Measurements from ENCODE around the gene CRHR1. TPM values are rescaled to one million over a fixed set of nuclear protein-coding genes. Genes with fewer than 3 reads are reported as not detected.

Gene CRHR1
- total RNA-seq, 1 experiment from 2014 or later, result not detected

- Histone ChIP-seq H3K4me2 (no peak overlapping the region), H3K27ac (no peak overlapping the region), H3K27me3 (ENCODE audit: insufficient read depth, low read depth) (peaks cover 92% of the 10 kb centered on the region), H3K9me3 (ENCODE audit: insufficient read depth, low read depth) (no peaks in the 10 kb centered on the region), H3K4me1 (replicated peaks; ENCODE audit: insufficient read depth) (no peaks in the 10 kb centered on the region), H4K20me1 (ENCODE audit: insufficient read depth) (no peaks in the 10 kb centered on the region), H3K79me2 (ENCODE audit: low read depth) (no peaks in the 10 kb centered on the region), H3K9me2 (ENCODE audit: insufficient read depth) (no peaks in the 10 kb centered on the region), H2AFZ (no peak overlapping the region), H3K4me3 (no peak overlapping the region), H3K36me3 (ENCODE audit: low read depth) (no peaks in the 10 kb centered on the region), H3F3A (ENCODE audit: insufficient read depth, low read depth) (no peaks in the 10 kb centered on the region)
- TF ChIP-seq CTCF (conservative IDR thresholded peaks at IDR 0.05) (no peak), EZH2 (IDR thresholded peaks at IDR 0.05; ENCODE audit: low read depth) (no peak)
- ChIA-PET CTCF (interaction anchor here (0.5 kb wide), 1 partner anchor 206 kb away, joined by 3 read pairs; no protein-coding TSS in a partner anchor), POLR2A (ENCODE audit: unreplicated experiment) (no interaction called here)
- DNase-seq, result no peak
- intact Hi-C loops (cut with micrococcal nuclease; ENCODE audit: unreplicated experiment), result no loop called here
- BruUV-seq (replicated peaks), result no TSS peak
Measured at GRCh38 chr17:45846646-45847045, 62.5 kb downstream of the CRHR1 start.

- H3K4me2 ChIP-seq, result no peak overlapping the region
- no peaks in the 10 kb centered on the region for H4K20me1 ChIP-seq (ENCODE audit: insufficient read depth)
- ChIA-PET CTCF (no interaction called here), POLR2A (ENCODE audit: unreplicated experiment) (interaction anchor here (0.6 kb wide), 1 partner anchor 11 kb away, joined by 9 read pairs; no protein-coding TSS in a partner anchor)
- no peaks in the 10 kb centered on the region for H3K79me2 ChIP-seq (ENCODE audit: low read depth)
- no peaks in the 10 kb centered on the region for H3F3A ChIP-seq (ENCODE audit: insufficient read depth, low read depth)
- H3K9me2 ChIP-seq (ENCODE audit: insufficient read depth), result no peaks in the 10 kb centered on the region
- no peak overlapping the region for H3K4me3 ChIP-seq
- no peaks in the 10 kb centered on the region for H3K9me3 ChIP-seq (ENCODE audit: insufficient read depth, low read depth)
- BruUV-seq (replicated peaks), result no TSS peak
- no peak overlapping the region for H2AFZ ChIP-seq
- intact Hi-C loops (cut with micrococcal nuclease; ENCODE audit: unreplicated experiment), result no loop called here
- H3K27me3 ChIP-seq (ENCODE audit: insufficient read depth, low read depth), result peaks cover 96% of the 10 kb centered on the region
- H3K36me3 ChIP-seq (ENCODE audit: low read depth), result no peaks in the 10 kb centered on the region
- TF ChIP-seq CTCF (conservative IDR thresholded peaks at IDR 0.05), result no peak
- no peak for TF ChIP-seq EZH2 (IDR thresholded peaks at IDR 0.05; ENCODE audit: low read depth)
- no peak overlapping the region for H3K27ac ChIP-seq
- no peak for DNase-seq
- no peaks in the 10 kb centered on the region for H3K4me1 ChIP-seq (replicated peaks; ENCODE audit: insufficient read depth)
Measured at GRCh38 chr17:45847101-45847500, 63.0 kb downstream of the CRHR1 start.

GRCh38 chr17:45847747-45848146 is 63.6 kb downstream of the CRHR1 start:
- CTCF ChIA-PET, result no interaction called here
- POLR2A ChIA-PET (ENCODE audit: unreplicated experiment), result interaction anchor here (0.6 kb wide), 1 partner anchor 10 kb away, joined by 9 read pairs; no protein-coding TSS in a partner anchor
- H3K27me3 ChIP-seq (ENCODE audit: insufficient read depth, low read depth), result peaks cover 94% of the 10 kb centered on the region

More at GRCh38 chr17:45847747-45848146, 63.6 kb downstream of the CRHR1 start:
- Histone ChIP-seq H4K20me1 (ENCODE audit: insufficient read depth) (no peaks in the 10 kb centered on the region), H3K36me3 (ENCODE audit: low read depth) (no peaks in the 10 kb centered on the region), H2AFZ (no peak overlapping the region), H3K4me2 (no peak overlapping the region), H3K4me1 (replicated peaks; ENCODE audit: insufficient read depth) (no peaks in the 10 kb centered on the region), H3K27ac (no peak overlapping the region), H3F3A (ENCODE audit: insufficient read depth, low read depth) (no peaks in the 10 kb centered on the region), H3K9me2 (ENCODE audit: insufficient read depth) (no peaks in the 10 kb centered on the region), H3K79me2 (ENCODE audit: low read depth) (no peaks in the 10 kb centered on the region), H3K4me3 (no peak overlapping the region), H3K9me3 (ENCODE audit: insufficient read depth, low read depth) (no peaks in the 10 kb centered on the region)
- no peak for DNase-seq
- no peak for TF ChIP-seq EZH2 (IDR thresholded peaks at IDR 0.05; ENCODE audit: low read depth)
- no peak for TF ChIP-seq CTCF (conservative IDR thresholded peaks at IDR 0.05)
- intact Hi-C loops (cut with micrococcal nuclease; ENCODE audit: unreplicated experiment), result no loop called here
- BruUV-seq (replicated peaks), result no TSS peak
